Kidney tubule cell (primary cell): ENCODE data around the gene CES2.
A peak's percentile ranks its signal among the peaks of the same experiment; 100 is the strongest.
"Not testable (repeated sequence)": the region's sequence is repeated elsewhere in the genome, so short reads cannot be mapped to it uniquely, and the experiment has no call there.

Source experiments
- DNase-seq: peaks from one replicate; pipeline ENCODE4 v3.0.0-alpha.2; 2018; ENCODE audit warnings: low spot score

The CES2 gene

GRCh38 chr16:66934839-66935313 lies 440 bp upstream of the CES2 start:
- not testable (repeated sequence) for DNase-seq

- DNase-seq: no peak
Observed at GRCh38 chr16:66936462-66936861, 1.1 kb downstream of the CES2 start.

GRCh38 chr16:66936889-66937554 lies 1.7 kb downstream of the CES2 start:
- DNase-seq: no peak

- no peak for DNase-seq
Observed at GRCh38 chr16:66937725-66938337, 2.5 kb downstream of the CES2 start.

GRCh38 chr16:66939366-66939765 lies 4.0 kb downstream of the CES2 start:
- DNase-seq: no peak

GRCh38 chr16:66940236-66940635 lies 4.9 kb downstream of the CES2 start:
- DNase-seq: no peak

- no peak for DNase-seq
Observed at GRCh38 chr16:66942981-66943380, 7.7 kb downstream of the CES2 start.

GRCh38 chr16:66943426-66944053 lies 8.2 kb downstream of the CES2 start:
- DNase-seq: no peak

GRCh38 chr16:66944054-66944441 lies 8.7 kb downstream of the CES2 start:
- DNase-seq: no peak

GRCh38 chr16:66944971-66945370 lies 9.7 kb downstream of the CES2 start:
- not testable (repeated sequence) for DNase-seq

- no peak for DNase-seq
Observed at GRCh38 chr16:66945939-66946338, 10.6 kb downstream of the CES2 start.

GRCh38 chr16:66946541-66946940 lies 11.2 kb downstream of the CES2 start:
- DNase-seq: no peak

- DNase-seq: no peak
Observed at GRCh38 chr16:66946974-66947301, 11.6 kb downstream of the CES2 start.

GRCh38 chr16:66947302-66948065 lies 12.2 kb downstream of the CES2 start:
- peak; percentile 81 for DNase-seq

GRCh38 chr16:66948134-66948836 lies 13.0 kb downstream of the CES2 start:
- peak; percentile 20 for DNase-seq

- DNase-seq: no peak
Observed at GRCh38 chr16:66948837-66949225, 13.5 kb downstream of the CES2 start.

GRCh38 chr16:66949472-66949871 lies 14.2 kb downstream of the CES2 start:
- DNase-seq: no peak

- no peak for DNase-seq
Observed at GRCh38 chr16:66950437-66950836, 15.1 kb downstream of the CES2 start.

GRCh38 chr16:66950971-66951790 lies 15.9 kb downstream of the CES2 start:
- peak; percentile 20 for DNase-seq

GRCh38 chr16:66952430-66953110 lies 17.3 kb downstream of the CES2 start:
- DNase-seq: no peak
